K562 (cell line): ENCODE measurements around the gene COL26A1. TPM values are rescaled to one million over a fixed set of nuclear protein-coding genes. Genes with fewer than 3 reads are reported as not detected.

Source experiments
- CBFA2T2 ChIP-seq: fragments of 450-650 bp; conservative IDR thresholded peaks from 2 replicates; pipeline ENCODE4 v1.6.1; 2017; ENCODE audit warnings: mild to moderate bottlenecking
- CBX1 ChIP-seq: sonication (generic); IDR thresholded peaks from 2 replicates; pipeline ENCODE4 v1.6.1; 2016; ENCODE audit warnings: antibody characterized with exemption, low read depth, mild to moderate bottlenecking
- CEBPB ChIP-seq: fragments of 450-650 bp; IDR thresholded peaks from 2 replicates; pipeline ENCODE4 v1.6.1; 2016; ENCODE audit warnings: missing genetic modification characterization, missing compliant biosample characterization
- CREB3 ChIP-seq: fragments of 450-650 bp; conservative IDR thresholded peaks from 2 replicates; pipeline ENCODE4 v1.6.1; 2016; ENCODE audit warnings: missing genetic modification characterization, low read depth, mild to moderate bottlenecking, missing compliant biosample characterization, moderate library complexity
- CREB3L1 ChIP-seq: fragments of 450-650 bp; IDR thresholded peaks from 2 replicates; pipeline ENCODE4 v1.6.1; 2014; ENCODE audit warnings: low read depth, mild to moderate bottlenecking, moderate library complexity, borderline replicate concordance
- KLF16 ChIP-seq: IDR thresholded peaks from 2 replicates; pipeline ENCODE4 v1.6.1; 2016; ENCODE audit warnings: antibody characterized with exemption
- L3MBTL2 ChIP-seq: fragments of 450-650 bp; IDR thresholded peaks from 2 replicates; pipeline ENCODE4 v1.6.1; 2016; ENCODE audit warnings: mild to moderate bottlenecking, moderate library complexity
- NFRKB ChIP-seq: fragments of 450-650 bp; IDR thresholded peaks from 2 replicates; pipeline ENCODE4 v1.6.1; 2016; ENCODE audit warnings: low read depth
- NR2C2 ChIP-seq, 2 experiments: fragments of 200-800 bp in 1 of 2; sonication (Bioruptor generic) in 1 of 2; sonication (generic) in 1 of 2; formaldehyde crosslinking in 1 of 2; IDR thresholded peaks; 2 replicates each; pipeline versions ENCODE4 v1.6.1 to v1.8.0; 2016 to 2022; ENCODE audit warnings: mild to moderate bottlenecking in 1 of 2, missing compliant biosample characterization in 1 of 2, missing genetic modification characterization in 1 of 2, missing genetic modification reagents in 1 of 2
- PHF20 ChIP-seq: fragments of 450-650 bp; IDR thresholded peaks from 2 replicates; pipeline ENCODE4 v1.6.1; 2018; ENCODE audit not compliant: partially characterized antibody
- POU5F1 ChIP-seq: fragments of 150-350 bp; IDR thresholded peaks from 2 replicates; pipeline ENCODE4 v1.6.1; 2014; ENCODE audit warnings: borderline replicate concordance, low read length, low read depth, mild to moderate bottlenecking; ENCODE audit not compliant: partially characterized antibody
- RBM22 ChIP-seq: fragments of 200-400 bp; formaldehyde crosslinking; IDR thresholded peaks from 2 replicates; pipeline ENCODE4 v1.6.1; 2018; ENCODE audit warnings: low read length, low read depth; ENCODE audit not compliant: poor library complexity, severe bottlenecking
- RCOR1 ChIP-seq, 2 experiments: IDR thresholded peaks; 2 replicates each; pipeline ENCODE4 v1.6.1; 2012; ENCODE audit warnings: low read depth in 2 of 2, low read length in 2 of 2, borderline replicate concordance in 1 of 2, improper control_type of control experiment in 1 of 2
- RFX5 ChIP-seq: IDR thresholded peaks from 2 replicates; pipeline ENCODE4 v1.6.1; 2011; ENCODE audit warnings: low read depth, mild to moderate bottlenecking, improper control_type of control experiment, low read length
- SIRT6 ChIP-seq: IDR thresholded peaks from one replicate; pipeline ENCODE4 v1.6.1; 2012; ENCODE audit warnings: low read depth, mild to moderate bottlenecking, control low read depth, inconsistent platforms, low read length, moderate library complexity
- SNRNP70 ChIP-seq: fragments of 200-400 bp; formaldehyde crosslinking; optimal IDR thresholded peaks from 2 replicates; pipeline ENCODE3; 2017; ENCODE audit warnings: low read depth, low read length
- TARDBP ChIP-seq: fragments of 450-650 bp; IDR thresholded peaks from 2 replicates; pipeline ENCODE4 v1.6.1; 2016
- TEAD4 ChIP-seq, 2 experiments: sonication (generic) in 1 of 2; formaldehyde crosslinking in 1 of 2; IDR thresholded peaks; 2 replicates each; pipeline versions ENCODE4 v1.6.1 to v1.8.0; 2012 to 2022; ENCODE audit warnings: borderline replicate concordance in 1 of 2, inconsistent platforms in 1 of 2, low read length in 1 of 2, mild to moderate bottlenecking in 1 of 2, missing genetic modification reagents in 1 of 2
- XRCC4 ChIP-seq: IDR thresholded peaks from one replicate; pipeline ENCODE4 v1.6.1; 2011; ENCODE audit not compliant: insufficient read depth, insufficient read length; ENCODE audit errors: extremely low read depth
- ZNF263 ChIP-seq: sonication (generic); formaldehyde crosslinking; IDR thresholded peaks from 2 replicates; pipeline ENCODE4 v1.8.0; 2022; ENCODE audit warnings: mild to moderate bottlenecking, missing genetic modification reagents, borderline replicate concordance
- ZNF507 ChIP-seq: conservative IDR thresholded peaks from 2 replicates; pipeline ENCODE4 v1.6.1; 2017; ENCODE audit warnings: missing genetic modification characterization, missing compliant biosample characterization
- polyA plus RNA-seq, 8 experiments: library from polyadenylated mRNA; depleted of rRNA in 4 of 8; stranded (reverse) in 5 of 8; unstranded in 3 of 8; fragments of >200 nt; fragmentation: Nextera tagmentation in 2 of 8; fragmentation: Illumina TruSeq in 1 of 8; extraction: Ambion mirVana in 2 of 8; extraction: Trizol in 1 of 8; gene quantifications; 2 replicates each; pipeline versions ENCODE4 v1.2.1 to v1.2.3, GENCODE V29; 2011 to 2014; ENCODE audit warnings: inconsistent platforms in 1 of 8, missing spikeins in 1 of 8
- total RNA-seq, 7 experiments: library from RNA; depleted of rRNA in 6 of 7; stranded (reverse); fragments of >200 nt in 6 of 7; fragmentation: Illumina TruSeq in 2 of 7; extraction: Trizol in 2 of 7; gene quantifications; 2 replicates each; pipeline versions ENCODE4 v1.2.1 to v1.2.3, GENCODE V29; 2011 to 2021; ENCODE audit warnings: low replicate concordance in 1 of 7
- TF ChIP-seq, protein P1 (sequence below): sonication (generic); formaldehyde crosslinking; IDR thresholded peaks from 2 replicates; pipeline ENCODE4 v1.5.0; 2020; ENCODE audit warnings: missing genetic modification reagents
- TF ChIP-seq, protein P2 (sequence below): fragments of 450-650 bp; IDR thresholded peaks from 2 replicates; pipeline ENCODE4 v1.6.1; 2016; ENCODE audit warnings: missing biosample characterization, missing genetic modification characterization

The COL26A1 gene
- total and polyA plus RNA-seq, 9 of the 15 experiments (the other 6 are each of a cell fraction or from before 2014, with no cell fraction given), result 0.04 to 0.39 (median 0.07) TPM; not detected in 5

DNA sequence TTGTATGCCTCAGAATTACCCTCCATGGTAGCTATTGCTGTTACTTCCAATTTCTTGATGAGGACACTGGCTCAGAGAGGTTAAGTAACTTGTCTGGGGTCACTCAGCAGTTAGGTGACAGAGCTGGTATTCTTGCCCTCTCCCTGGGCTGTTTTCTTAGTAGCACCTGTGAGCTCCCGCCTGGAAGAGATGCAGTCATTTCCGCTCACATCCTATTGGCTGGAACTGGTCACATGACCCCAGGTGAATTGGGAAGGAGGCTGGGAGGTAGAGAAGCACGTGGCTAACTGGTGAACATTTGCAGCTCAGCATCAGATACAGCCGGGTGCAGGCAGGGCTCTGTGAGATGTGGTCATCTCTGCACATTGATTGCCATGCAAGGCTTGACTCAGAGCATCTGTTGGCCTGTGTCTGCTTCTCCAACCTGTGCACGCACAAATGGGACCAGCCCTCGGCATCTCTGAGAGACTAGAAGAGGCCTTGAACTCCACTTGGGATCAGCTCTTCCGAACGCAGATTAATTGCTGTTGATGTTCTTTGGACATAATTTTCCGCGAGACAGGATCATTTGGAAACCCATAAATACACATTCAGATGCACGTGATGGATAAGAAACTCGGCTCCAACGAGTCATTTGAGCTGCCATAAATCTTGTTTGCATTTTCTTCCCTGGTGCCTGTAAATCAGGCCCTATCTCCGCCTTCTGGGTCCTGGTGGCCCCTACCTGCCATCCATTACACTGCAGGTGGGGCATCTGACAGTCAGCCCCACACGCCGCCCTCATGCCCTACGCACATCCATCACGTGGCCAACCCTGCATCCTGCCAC is 223.6 kb downstream of the COL26A1 start (continued):
- TF ChIP-seq NR2C2 (CRISPR knock-in tag; IDR thresholded peaks at IDR 0.05) (no peak), NR2C2 (tag; IDR thresholded peaks at IDR 0.05) (no peak), SIRT6 (no peak), CBFA2T2 (0 out of 2 replicates have a peak, but pooled peaks have one; percentile 15), TARDBP (no peak), XRCC4 (no peak), TEAD4 (IDR thresholded peaks at IDR 0.05; ENCODE audit: low read length) (no peak), TEAD4 (CRISPR knock-in tag; IDR thresholded peaks at IDR 0.05; ENCODE audit: borderline replicate concordance) (no peak), CEBPB (no peak), CREB3L1 (no peak), RFX5 (no peak), CBX1 (no peak), PHF20 (no peak), POU5F1 (no peak), CREB3 (no peak), SNRNP70 (no peak), ZNF263 (CRISPR knock-in tag) (no peak), RBM22 (no peak), KLF16 (no peak), RCOR1 (IDR thresholded peaks at IDR 0.05; ENCODE audit: borderline replicate concordance in 1 of 2, low read depth in 2 of 2, low read length in 2 of 2) (0 out of 4 replicates have a peak, but pooled peaks of 1 of the 2 experiments have one; percentile 33), ZNF507 (tag) (no peak), NFRKB (no peak), L3MBTL2 (peak; percentile 78)
- TF ChIP-seq, protein P1, sequence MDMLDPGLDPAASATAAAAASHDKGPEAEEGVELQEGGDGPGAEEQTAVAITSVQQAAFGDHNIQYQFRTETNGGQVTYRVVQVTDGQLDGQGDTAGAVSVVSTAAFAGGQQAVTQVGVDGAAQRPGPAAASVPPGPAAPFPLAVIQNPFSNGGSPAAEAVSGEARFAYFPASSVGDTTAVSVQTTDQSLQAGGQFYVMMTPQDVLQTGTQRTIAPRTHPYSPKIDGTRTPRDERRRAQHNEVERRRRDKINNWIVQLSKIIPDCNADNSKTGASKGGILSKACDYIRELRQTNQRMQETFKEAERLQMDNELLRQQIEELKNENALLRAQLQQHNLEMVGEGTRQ (CRISPR knock-in tag), result peak; percentile 89
- TF ChIP-seq, protein P2, sequence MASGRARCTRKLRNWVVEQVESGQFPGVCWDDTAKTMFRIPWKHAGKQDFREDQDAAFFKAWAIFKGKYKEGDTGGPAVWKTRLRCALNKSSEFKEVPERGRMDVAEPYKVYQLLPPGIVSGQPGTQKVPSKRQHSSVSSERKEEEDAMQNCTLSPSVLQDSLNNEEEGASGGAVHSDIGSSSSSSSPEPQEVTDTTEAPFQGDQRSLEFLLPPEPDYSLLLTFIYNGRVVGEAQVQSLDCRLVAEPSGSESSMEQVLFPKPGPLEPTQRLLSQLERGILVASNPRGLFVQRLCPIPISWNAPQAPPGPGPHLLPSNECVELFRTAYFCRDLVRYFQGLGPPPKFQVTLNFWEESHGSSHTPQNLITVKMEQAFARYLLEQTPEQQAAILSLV (tag), result no peak
